Duodenal mucosa (tissue), 2 donors: Measurements from ENCODE around the gene DENND1A.

Experiments used
- H3K27ac ChIP-seq: one replicate; pipeline ENCODE4 v1.7.0; 2013; ENCODE audit warnings: low read depth, low read length
- H3K27me3 ChIP-seq, 2 donors: one replicate each; pipeline ENCODE4 v1.7.0; 2013; ENCODE audit warnings: low read length in 2 of 2, control low read depth in 1 of 2; ENCODE audit not compliant: insufficient read depth in 2 of 2, control insufficient read depth in 1 of 2
- H3K36me3 ChIP-seq, 2 donors: one replicate each; pipeline ENCODE4 v1.7.0; 2013; ENCODE audit warnings: low read length in 2 of 2, control low read depth in 1 of 2; ENCODE audit not compliant: insufficient read depth in 2 of 2, control insufficient read depth in 1 of 2
- H3K4me1 ChIP-seq, 2 donors: one replicate each; pipeline ENCODE4 v1.7.0; 2013; ENCODE audit warnings: low read length in 2 of 2, control low read depth in 1 of 2; ENCODE audit not compliant: insufficient read depth in 2 of 2, control insufficient read depth in 1 of 2
- H3K4me3 ChIP-seq, 2 donors: one replicate each; pipeline ENCODE4 v1.7.0; 2013; ENCODE audit warnings: low read length in 2 of 2, low read depth in 1 of 2
- H3K9ac ChIP-seq, 2 donors: one replicate each; pipeline ENCODE4 v1.7.0; 2013; ENCODE audit warnings: low read length in 2 of 2, low read depth in 1 of 2
- H3K9me3 ChIP-seq, 2 donors: one replicate each; pipeline ENCODE4 v1.7.0; 2013; ENCODE audit warnings: low read length in 2 of 2, control low read depth in 1 of 2; ENCODE audit not compliant: control insufficient read depth in 1 of 2

DENND1A gene

DNA sequence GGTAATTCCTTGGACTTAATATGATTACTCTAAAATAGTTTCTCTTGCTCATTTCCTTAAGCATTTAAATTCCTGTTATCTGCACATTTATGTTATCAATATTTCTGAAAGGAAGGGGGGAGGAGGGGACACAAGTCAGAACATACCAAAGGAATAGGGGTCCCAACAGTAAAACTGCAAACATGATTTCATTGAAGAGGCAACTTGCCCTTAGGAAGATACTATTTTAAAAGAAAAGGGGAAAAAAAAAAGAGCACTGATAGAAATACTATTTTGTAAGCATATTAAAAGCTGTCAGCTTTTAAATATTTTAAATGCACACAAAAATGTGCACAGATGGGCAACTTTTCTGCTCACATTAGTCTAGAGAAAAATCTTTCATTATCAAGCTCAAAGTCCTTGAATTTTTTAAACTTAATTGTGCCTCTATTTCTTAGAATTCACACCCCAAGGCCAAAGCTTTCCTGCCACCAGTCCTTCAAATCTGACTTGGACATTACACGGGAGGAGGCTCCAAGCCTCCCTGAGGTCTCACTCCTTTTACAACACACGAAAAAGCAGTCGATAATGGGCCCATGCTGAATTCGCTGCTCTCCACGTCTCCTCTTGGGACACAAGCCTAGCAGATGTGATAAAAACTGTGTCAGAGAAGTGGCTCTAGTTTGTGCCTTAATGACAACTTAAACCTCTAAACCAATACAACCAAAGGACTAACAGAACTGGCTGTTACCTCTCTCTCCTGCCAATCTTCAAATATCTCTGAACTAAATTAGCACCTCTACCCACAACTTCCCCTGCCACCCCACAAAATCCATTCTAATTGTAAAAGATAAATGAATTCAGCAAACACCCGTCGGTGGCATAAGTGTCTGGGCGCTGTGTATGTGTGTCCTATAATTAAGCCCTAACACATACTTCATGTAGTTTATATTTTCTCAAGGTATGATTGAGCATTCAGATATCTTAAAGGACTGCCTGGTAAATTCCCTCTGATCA lies 154.3 kb downstream of the DENND1A start:
- Histone ChIP-seq H3K9me3 (no peaks in the 10 kb centered on the region), H3K4me1 (peaks cover 0 to 7% of the 10 kb centered on the region in 2 donors), H3K9ac (no peak overlapping the region), H3K36me3 (no peaks in the 10 kb centered on the region), H3K27me3 (no peaks in the 10 kb centered on the region), H3K4me3 (no peak overlapping the region), H3K27ac (no peak overlapping the region)

DNA sequence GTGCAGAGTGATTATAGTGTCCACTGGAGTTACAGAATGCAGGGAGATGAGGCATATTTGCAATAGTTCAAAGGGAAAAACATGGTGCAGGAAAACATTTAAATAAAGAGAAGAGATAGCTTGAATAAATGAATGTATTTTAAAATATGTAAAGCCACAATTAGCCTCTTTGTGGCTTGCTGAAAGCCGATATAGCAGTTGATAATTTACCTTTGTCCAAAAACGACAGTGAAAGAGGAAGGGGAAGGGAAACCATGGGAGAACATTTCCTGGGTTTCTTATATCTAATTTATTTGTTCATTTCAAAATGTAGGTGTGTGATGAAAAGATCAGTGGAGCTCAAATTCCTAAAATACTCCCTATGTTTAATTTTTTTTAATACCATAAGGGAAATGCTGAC lies 156.1 kb downstream of the DENND1A start:
- Histone ChIP-seq H3K4me3 (no peak overlapping the region), H3K4me1 (peaks cover 0 to 7% of the 10 kb centered on the region in 2 donors), H3K36me3 (no peaks in the 10 kb centered on the region), H3K9ac (no peak overlapping the region), H3K9me3 (no peaks in the 10 kb centered on the region), H3K27ac (no peak overlapping the region), H3K27me3 (no peaks in the 10 kb centered on the region)

DNA sequence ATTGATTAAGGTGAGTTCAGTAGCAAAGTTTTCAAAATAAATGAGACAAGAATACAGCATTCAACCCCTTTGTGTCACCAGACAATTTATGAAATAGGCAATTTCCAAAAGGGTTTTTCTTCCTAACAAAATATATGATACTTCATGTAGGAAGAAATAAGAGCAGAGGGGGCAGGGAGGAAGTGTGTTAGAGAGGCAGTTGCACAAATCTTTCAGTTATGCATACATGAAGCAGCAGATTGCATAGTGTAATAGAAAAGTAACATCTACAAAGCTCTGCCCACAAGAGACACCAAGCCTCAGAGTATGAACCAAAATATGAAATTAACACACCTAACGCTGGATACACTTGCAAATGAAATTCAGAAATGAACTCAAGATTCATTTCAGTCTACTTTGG lies 157.0 kb downstream of the DENND1A start:
- Histone ChIP-seq H3K9ac (no peak overlapping the region), H3K9me3 (no peaks in the 10 kb centered on the region), H3K27me3 (no peaks in the 10 kb centered on the region), H3K4me3 (no peak overlapping the region), H3K4me1 (peaks cover 0 to 7% of the 10 kb centered on the region in 2 donors), H3K36me3 (no peaks in the 10 kb centered on the region), H3K27ac (no peak overlapping the region)

DNA sequence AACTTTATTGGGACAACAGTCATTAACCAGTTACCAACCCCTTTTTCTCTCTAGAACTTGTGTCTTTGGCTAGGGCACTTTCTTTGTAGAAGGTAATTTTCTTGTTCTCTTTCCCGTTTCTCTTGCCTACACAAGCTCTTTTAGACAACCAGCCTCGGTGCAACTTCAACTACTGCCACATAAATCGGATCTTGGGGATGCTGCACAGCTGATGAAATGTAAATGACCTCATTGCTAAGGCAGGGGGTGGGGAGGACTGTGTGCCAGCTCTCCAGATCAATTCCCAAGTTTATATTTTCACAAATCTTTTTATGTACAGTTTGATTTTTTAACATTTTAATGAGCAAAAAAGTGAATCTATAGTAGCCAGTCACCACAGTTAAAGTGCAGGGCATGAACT lies 157.6 kb downstream of the DENND1A start:
- Histone ChIP-seq H3K27ac (no peak overlapping the region), H3K36me3 (no peaks in the 10 kb centered on the region), H3K27me3 (no peaks in the 10 kb centered on the region), H3K4me1 (peaks cover 0 to 7% of the 10 kb centered on the region in 2 donors), H3K9me3 (no peaks in the 10 kb centered on the region), H3K4me3 (no peak overlapping the region), H3K9ac (no peak overlapping the region)

DNA sequence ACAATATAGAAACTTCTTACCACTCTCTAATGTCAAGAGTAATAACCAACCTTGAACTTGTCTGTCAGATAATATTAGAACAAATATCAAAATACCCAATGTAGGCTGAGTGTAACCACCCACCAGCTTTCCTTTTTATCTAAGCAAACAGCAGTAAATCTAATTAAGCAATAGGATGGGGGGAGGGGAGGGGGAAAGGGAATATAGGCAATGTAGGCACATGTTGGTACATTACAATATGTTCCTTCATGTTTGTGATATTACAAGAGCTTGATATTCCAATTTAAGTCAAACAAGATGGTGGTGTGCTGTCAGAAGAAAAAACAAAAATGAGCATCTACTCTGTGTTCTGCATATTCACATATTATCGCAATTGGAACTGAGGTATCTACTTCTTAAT lies 158.2 kb downstream of the DENND1A start:
- Histone ChIP-seq H3K9me3 (no peaks in the 10 kb centered on the region), H3K36me3 (no peaks in the 10 kb centered on the region), H3K27me3 (no peaks in the 10 kb centered on the region), H3K9ac (no peak overlapping the region), H3K4me1 (peaks cover 0 to 7% of the 10 kb centered on the region in 2 donors), H3K4me3 (no peak overlapping the region), H3K27ac (no peak overlapping the region)

DNA sequence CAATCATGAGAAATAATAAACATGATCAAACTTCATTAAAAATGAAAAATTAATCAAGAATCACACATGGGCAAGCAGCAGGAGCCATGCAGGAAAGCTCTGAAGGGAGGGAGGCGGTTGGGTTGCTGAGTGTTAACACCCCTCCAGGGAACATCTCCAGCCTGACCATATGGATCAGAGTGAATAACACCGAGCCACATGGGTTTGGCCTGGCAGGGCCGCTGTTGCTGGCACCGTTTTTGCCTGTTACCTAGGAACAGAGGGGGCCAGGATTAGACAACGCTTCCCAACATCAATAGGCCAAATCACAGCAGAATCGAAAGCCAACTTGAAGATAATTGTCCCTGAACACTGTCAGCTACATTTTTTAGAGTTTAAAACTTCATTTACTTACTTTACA lies 160.2 kb downstream of the DENND1A start:
- Histone ChIP-seq H3K36me3 (no peaks in the 10 kb centered on the region), H3K4me3 (no peak overlapping the region), H3K27ac (no peak overlapping the region), H3K9ac (no peak overlapping the region), H3K27me3 (no peaks in the 10 kb centered on the region), H3K4me1 (peaks cover 0 to 7% of the 10 kb centered on the region in 2 donors), H3K9me3 (no peaks in the 10 kb centered on the region)

DNA sequence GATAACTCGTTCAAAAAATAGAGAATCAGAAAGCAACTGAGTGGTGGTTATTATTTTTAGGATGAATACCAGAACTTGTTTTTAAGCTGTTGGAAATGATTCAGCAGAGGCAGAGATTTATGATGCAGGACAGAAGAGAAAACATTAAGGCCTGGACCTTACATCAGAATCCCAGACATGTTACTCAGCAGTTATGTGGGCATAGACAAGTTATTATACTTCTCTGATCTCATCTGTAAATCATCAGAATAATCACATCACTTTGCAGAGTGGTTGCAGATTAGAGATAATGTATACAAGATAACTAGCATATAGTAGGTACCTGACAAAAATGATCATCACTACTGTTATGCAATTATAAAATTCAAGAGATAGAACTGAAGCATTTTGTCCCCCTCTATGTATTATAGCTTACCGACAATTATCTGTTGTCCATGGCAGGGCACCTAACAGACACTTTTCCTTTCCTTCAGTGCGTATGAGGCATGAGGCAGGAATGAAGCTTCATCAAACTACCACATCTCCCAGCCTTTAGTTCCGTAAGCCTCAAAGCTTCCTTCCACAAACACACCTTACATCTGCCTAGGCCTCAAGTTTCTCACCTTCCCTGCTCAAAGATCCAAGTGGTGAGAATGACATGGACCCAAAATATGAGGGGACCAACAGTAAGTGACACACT lies 165.9 kb downstream of the DENND1A start:
- no peaks in the 10 kb centered on the region for H3K9me3 ChIP-seq
- H3K36me3 ChIP-seq, result no peaks in the 10 kb centered on the region
- no peak overlapping the region for H3K27ac ChIP-seq
- no peak overlapping the region for H3K4me3 ChIP-seq
- no peak overlapping the region for H3K9ac ChIP-seq
- H3K4me1 ChIP-seq, result peaks cover 9 to 16% of the 10 kb centered on the region in 2 donors
- H3K27me3 ChIP-seq, result no peaks in the 10 kb centered on the region

DNA sequence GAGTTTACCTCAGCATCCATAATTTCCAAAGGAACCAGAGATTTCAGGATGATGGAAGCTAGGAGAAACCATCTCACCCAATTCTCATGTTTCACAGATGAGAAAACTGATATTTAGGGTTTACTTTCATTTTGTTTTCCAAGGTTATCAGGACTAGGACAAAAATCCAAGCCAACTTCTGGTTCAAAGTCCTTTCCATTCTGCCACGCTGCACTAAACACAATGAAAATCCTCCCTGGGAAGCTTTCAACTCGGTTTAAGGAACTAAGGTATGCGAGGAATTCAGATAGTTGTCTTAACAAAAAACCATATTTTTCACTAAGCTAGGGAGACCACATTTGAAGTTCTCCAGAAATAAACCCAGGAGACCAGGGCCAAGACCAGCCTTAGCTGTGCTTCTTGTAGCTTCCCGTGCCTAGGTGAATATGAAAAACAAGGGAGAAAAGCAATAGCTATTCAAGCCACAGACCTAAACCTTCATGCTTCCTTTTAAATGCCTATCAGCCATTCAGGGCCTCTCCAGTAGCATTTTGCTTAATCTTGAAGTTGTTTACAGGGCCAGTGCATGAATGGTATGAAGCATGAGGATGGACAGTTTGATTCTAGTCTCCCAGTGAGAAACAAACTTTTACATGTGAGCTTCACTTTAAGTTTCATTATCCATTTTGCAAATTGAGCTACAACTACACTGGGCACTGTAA lies 167.9 kb downstream of the DENND1A start:
- no peak overlapping the region for H3K9ac ChIP-seq
- H3K36me3 ChIP-seq, result peaks cover 0 to 4% of the 10 kb centered on the region in 2 donors
- H3K27me3 ChIP-seq, result no peaks in the 10 kb centered on the region
- no peaks in the 10 kb centered on the region for H3K9me3 ChIP-seq
- H3K4me3 ChIP-seq, result no peak overlapping the region
- H3K4me1 ChIP-seq, result peaks cover 9 to 16% of the 10 kb centered on the region in 2 donors
- H3K27ac ChIP-seq, result no peak overlapping the region

DNA sequence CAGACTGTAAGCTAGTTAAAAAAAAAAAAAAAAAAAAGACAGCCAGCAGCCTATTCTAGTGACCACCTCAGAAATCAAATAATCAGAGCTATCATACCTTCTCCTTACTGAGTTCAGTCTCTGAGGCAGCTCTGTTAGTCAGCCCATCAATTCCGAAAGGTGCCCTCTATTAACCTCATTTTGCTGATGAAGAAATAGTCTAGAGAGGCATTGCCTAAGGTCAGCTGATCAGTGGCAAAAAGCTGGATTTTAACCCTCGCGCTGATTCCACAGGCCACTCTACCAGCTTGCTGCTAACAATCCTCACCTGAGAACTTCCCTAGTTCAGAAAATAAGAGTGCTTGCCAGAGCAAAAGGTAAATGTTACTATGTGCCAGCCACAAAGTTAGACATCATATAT lies 172.0 kb downstream of the DENND1A start:
- Histone ChIP-seq H3K36me3 (peaks cover 0 to 7% of the 10 kb centered on the region in 2 donors), H3K27me3 (no peaks in the 10 kb centered on the region), H3K9ac (no peak overlapping the region), H3K4me1 (peaks cover 9 to 16% of the 10 kb centered on the region in 2 donors), H3K27ac (no peak overlapping the region), H3K4me3 (no peak overlapping the region), H3K9me3 (no peaks in the 10 kb centered on the region)

DNA sequence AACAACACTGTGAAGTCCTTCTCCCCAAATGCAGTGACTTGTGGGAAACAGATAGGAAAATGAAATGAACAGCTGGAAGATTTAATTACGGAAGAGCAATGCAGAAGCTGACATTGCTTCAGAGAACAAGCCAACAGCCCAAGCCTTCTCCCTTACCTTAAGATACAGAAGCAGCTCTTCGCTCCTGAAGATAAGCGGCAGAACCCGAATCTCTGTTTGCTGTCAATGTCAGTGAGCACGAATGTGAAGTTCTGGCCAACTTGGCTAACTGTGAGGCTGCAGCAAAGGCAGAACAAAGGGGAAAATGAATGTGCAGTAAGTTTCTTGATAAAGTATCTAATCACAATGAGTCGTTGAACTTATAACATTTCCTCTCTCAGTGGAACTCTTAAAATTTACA lies 172.4 kb downstream of the DENND1A start:
- Histone ChIP-seq H3K27me3 (no peaks in the 10 kb centered on the region), H3K4me1 (peaks cover 9 to 14% of the 10 kb centered on the region in 2 donors), H3K9ac (no peak overlapping the region), H3K27ac (no peak overlapping the region), H3K9me3 (no peaks in the 10 kb centered on the region), H3K36me3 (peaks cover 0 to 7% of the 10 kb centered on the region in 2 donors), H3K4me3 (no peak overlapping the region)
